Embryonic facial prominence (tissue), 1 donor: ENCODE data around the gene SMC5.
"Not testable (repeated sequence)": the region's sequence is repeated elsewhere in the genome, so short reads cannot be mapped to it uniquely, and the experiment has no call there.

ENCODE experiments used
- DNase-seq: peaks from one replicate; pipeline ENCODE4 v3.0.0-alpha.2; 2016; ENCODE audit errors: extremely low spot score

Gene SMC5

GRCh38 chr9:70258692-70259511 lies at the start of gene SMC5:
Gene SMC5 (plus strand): TSS chr9:70258978. CDS start chr9:70259079, 101 bp downstream.
- DNase-seq = peak; percentile 82

- no peak for DNase-seq
These were observed 41.7 kb upstream of the SMC5 start for GRCh38 chr9:70217029-70217428.

DNA sequence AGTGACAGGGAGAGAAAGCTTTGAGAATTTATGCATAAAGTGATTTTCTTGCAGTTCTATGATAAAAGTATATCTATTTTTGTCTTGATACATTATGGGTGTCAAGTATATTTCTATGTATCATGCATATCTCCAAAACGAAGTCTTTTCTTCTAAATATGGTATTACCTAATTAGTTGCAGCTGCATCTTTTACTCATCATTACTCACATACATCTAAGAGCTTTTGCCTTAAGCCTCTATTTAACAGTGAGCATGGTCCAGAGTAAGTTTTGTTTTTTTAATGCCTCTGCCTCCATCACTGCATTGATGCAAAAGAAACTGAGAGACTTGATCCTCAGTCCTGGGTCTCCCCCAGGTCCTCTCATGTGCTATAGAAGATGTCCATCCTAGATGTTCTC lies 40.0 kb upstream of the SMC5 start:
- DNase-seq = no peak

- DNase-seq = no peak
These were observed 38.6 kb upstream of the SMC5 start for GRCh38 chr9:70220216-70220615.

DNA sequence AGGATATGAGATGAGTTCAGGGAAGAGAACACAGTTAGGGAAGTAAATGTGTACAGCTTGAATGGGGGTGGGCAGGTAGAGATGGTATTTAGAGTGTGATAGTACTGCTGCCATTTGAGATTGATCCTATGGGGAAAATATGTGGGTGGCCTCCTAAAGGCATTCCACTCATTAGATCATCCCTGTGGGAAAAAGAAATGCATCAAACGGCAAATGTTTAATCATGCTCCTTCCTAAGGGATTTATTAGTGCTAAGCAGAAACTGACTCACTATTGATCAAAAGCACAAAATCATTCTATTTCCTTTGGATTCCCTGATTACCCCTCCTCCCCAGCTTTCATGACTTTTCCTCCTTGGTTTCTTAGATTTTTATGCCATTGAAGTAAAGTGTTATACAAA lies 36.4 kb upstream of the SMC5 start:
- DNase-seq = no peak

- DNase-seq = no peak
These were observed 30.7 kb upstream of the SMC5 start for GRCh38 chr9:70228118-70228517.

GRCh38 chr9:70228611-70229010 lies 30.2 kb upstream of the SMC5 start:
- no peak for DNase-seq

DNA sequence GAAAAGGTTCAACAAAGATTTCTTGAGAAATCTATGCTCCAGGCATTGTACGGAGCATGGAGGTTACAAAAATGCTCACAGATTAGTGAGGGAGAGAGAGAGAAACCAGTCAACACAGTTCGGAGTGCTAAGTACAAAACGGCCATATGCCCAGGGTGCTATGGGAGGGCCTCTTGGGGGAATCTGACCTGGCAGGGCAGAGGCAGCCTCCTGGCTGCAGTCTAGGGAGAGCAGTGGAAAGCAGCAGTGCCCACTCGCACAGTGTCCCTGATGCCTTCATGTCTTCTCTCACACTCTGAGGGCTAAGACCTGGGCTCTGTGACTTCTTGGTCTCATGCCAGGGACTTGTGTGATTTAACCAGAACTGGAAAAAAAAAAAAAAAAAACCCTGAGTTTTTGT lies 29.8 kb upstream of the SMC5 start:
- no peak for DNase-seq

- no peak for DNase-seq
These were observed 29.2 kb upstream of the SMC5 start for GRCh38 chr9:70229579-70229978.

DNA sequence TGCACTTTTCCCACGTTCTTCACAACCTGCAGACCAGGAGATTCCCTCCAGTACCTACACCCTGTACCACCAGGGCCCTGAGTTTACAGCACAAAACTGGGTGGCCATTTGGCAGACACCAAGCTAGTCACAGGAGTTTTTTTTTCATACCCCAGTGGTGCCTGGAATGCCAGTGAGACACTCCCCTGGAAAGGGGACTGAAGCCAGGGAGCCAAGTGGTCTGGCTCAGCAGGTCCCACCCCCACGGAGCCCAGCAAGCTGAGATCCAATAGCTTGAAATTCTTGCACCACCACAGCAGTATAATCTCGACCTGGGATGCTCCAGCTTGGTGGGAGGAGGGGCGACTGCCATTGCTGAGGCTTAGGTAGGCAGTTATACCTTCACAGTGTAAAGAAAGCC lies 26.3 kb upstream of the SMC5 start:
- no peak for DNase-seq

DNA sequence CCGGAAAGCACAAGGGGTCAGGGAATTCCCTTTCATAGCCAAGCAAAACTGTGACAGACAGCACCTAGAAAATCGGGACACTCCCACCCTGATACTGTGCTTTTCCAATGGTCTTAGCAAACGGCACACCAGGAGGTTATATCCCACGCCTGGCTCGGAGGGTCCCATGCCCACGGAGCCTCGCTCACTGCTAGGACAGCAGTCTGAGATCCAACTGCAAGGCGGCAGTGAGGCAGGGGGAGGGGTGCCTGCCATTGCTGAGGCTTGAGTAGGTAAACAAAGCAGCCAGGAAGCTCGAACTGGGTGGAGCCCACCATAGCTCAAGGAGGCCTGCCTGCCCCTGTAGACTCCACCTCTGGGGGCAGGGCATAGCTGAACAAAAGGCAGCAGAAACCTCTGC lies 24.6 kb upstream of the SMC5 start:
- not testable (repeated sequence) for DNase-seq

DNA sequence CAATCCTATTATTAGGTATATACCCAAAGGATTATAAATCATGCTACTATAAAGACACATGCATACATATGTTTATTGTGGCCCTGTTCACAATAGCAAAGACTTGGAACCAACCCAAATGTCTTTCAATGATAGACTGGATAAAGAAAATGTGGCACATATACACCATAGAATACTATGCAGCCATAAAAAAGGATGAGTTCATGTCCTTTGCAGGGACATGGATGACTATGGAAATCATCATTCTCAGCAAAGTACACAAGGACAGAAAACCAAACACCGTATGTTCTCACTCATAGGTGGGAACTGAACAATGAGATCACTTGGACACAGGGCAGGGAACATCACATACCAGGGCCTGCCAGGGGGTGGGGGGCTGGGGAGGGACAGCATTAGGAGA lies 12.8 kb upstream of the SMC5 start:
- not testable (repeated sequence) for DNase-seq

DNA sequence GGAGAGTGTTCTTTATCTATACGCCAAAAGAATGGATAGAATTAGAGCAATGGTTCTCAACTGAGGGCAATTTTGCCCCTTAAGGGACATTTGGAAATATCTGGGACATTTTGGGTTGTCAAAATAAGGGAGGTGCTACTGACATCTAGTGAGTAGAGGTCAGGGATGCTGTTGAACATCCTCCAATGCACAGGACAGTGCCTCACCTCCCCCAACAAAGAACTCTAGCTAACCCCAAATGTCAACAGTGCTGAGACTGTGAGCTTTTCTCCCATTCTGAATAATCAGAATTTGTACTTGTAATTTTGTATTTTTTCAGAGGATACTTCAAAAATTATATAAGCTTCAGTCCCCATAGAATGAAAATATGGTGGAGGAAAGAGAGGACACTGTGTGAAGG lies 8.6 kb upstream of the SMC5 start:
- no peak for DNase-seq

DNA sequence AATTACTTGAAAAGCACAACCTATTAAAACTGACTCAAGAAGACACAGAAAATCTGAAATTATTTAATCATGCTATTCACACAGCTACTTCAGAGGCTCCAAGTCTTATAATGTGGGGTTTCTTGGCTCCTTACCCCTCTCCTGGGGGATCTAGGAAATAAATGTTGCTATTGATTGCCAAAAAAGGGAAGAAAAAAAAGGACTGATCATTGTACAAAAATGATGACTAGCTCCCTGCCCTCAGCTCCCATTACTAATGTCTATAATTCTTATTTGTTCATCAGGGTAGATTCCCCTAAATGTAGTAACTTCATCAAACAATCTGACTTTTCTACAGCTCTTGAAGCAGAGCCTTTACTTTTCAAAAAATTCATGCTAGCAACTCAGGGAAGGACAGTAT lies 3.3 kb upstream of the SMC5 start:
- no peak for DNase-seq

DNA sequence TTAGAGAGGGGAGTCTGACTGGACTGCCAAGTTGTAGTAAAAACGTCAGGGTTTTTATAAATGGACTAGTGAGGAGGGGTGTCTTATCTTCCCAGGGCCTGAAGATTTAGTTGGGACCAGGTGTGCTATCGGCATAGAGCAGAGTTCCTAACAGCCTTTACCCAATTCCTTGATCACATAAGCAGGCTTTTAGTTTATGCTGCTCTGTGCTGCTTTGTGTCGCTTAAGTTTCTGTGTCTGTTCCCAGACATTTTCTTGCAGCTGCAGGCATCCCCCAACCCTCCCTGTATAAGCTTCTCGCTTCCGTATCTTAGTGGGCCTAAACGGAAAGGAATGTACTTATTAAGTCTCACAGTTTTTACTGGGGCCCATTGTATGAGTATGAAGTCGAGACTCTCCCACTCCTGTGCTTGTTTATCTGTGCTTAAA lies 2.6 kb upstream of the SMC5 start:
- peak; percentile 38 for DNase-seq

DNA sequence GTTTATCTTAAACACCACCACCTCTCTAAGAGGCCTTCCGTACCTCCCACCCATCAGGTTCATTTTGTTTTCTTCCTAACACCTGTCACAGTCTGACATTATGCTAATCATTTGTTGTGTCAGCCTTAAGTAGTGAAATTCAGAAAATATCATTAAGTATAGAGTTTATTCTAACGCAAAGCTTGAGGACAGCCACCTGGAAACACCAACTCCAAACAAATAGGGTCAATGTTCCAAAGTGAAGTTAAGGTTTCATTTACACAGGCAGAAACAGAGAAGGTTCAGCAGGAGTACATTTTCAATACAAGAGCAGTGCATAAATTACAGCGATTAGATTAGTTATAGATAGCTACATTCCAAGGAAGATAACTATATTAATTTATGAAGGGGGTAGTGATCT lies 1.3 kb upstream of the SMC5 start:
- no peak for DNase-seq

DNA sequence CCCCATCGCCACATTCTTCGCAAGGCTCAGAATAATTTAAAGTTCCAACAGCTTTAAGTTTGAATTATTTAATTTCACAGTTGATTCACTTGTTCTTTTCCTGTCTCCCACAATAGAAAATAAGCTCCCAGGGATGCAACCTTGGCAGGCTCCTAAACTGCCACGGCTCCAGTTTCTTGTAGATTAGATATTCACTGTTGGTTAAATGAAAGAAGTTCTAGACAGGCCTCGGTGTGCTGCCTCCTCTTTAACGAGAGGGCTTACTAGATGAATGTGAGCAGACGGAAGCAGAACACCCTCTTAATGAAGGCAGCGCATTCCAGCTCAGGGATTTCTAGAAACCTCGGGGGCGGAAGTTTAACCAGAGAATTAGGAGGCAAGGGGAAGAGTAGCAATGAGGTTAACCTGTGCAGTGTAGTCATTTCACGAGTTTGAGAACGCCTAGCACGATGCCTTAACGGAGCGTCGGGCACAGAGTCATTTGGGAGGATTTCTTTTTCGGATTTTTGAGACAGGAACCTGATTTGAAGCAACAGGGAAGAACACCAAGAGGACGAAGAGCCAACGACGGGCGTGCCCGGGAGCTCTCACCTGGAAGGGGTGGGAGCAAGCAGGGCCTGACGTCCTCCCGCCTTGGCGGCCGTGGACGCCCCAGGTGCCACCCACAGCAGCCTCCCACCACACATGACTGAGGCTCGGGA lies 637 bp upstream of the SMC5 start:
- DNase-seq = peak; percentile 36

DNA sequence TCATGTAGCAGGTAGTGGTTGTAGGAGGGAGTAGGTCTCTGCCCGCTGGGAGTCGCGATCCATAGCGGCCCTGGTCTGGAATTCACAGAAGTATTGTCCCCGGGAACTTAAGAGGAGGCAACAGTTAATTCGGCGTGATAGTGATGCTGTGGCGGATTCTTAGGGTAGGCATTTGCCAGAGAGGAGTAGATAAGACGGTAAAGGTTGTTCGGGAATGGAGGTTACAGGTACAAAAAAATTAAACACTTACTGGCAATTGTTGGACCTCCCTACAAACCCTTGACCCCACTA lies 679 bp downstream of the SMC5 start:
- no peak for DNase-seq

GRCh38 chr9:70260007-70260443 lies 1.2 kb downstream of the SMC5 start:
- DNase-seq = no peak

GRCh38 chr9:70260606-70261005 lies 1.8 kb downstream of the SMC5 start:
- DNase-seq = no peak

- DNase-seq = no peak
These were observed 2.5 kb downstream of the SMC5 start for GRCh38 chr9:70261131-70261870.

DNA sequence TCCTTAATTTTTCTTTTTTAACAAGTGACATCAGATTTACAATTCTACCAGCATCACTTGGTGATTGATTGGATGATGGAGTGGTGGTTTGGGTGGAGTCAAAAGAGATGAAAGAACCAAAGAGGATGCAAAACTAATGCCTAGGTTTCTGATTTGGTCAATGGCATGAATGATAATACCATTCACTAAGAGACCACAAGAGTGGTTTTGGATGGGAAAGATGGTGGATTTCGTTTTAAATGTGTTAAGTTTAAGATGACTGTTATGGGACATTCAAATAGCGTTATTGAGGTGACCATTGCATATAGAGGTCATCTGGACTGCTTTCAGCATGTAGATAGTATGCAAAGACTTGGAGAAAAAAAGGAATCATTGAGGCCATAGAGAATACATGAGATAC lies 3.6 kb downstream of the SMC5 start:
- no peak for DNase-seq

GRCh38 chr9:70262948-70263347 lies 4.2 kb downstream of the SMC5 start:
- DNase-seq = no peak
